ENCODE results near the gene GRK5. TPM values are rescaled to one million over a fixed set of nuclear protein-coding genes. Genes with fewer than 3 reads are reported as not detected.

The GRK5 gene
- total RNA-seq, 1 donor from 2014 or later = 52.8 TPM

DNA sequence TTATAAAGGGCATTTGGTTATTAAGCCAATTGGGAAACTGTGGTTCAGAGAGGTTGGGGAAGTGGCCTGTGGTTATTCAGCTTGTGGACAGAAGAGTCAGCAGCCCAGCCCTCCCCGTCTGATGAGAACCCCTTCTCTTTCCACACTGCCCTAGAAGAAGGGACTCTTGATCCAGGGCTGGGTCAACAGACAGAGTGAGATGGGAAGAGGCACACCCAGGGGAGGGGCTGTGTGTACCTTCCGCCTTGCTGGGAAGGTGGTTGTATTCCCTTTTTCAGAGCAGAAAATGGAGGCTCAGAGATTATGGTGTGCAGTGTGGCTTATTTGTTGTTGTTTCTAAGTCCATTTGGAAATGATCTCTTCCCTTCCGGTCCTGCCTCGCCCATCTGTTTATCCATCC, 103.4 kb downstream of the GRK5 start:
- intact Hi-C loops (cut with micrococcal nuclease) = no loop called here

DNA sequence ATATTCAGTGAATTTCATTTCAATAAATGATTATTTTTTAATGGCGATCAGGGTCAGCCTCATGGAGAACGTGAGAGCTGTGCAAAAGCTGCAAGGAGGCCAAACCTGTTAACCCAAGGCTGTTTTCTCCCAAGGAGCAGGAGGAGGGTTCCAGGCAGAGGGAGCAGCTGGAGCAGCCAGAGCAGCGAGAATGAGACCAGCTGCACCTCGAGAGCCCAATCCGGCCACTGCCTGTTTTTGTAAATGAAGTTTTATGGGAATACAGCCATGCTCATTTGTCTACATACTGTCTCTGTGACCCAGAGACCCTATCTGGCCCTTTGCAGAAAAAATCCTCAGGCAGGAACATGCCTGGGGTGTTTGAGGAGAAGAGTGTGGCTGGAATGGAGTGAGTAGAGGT, 104.9 kb downstream of the GRK5 start:
- no peaks in the 10 kb centered on the region for H3K27me3 ChIP-seq (ENCODE audit: low read depth)
- TF ChIP-seq, protein P1, sequence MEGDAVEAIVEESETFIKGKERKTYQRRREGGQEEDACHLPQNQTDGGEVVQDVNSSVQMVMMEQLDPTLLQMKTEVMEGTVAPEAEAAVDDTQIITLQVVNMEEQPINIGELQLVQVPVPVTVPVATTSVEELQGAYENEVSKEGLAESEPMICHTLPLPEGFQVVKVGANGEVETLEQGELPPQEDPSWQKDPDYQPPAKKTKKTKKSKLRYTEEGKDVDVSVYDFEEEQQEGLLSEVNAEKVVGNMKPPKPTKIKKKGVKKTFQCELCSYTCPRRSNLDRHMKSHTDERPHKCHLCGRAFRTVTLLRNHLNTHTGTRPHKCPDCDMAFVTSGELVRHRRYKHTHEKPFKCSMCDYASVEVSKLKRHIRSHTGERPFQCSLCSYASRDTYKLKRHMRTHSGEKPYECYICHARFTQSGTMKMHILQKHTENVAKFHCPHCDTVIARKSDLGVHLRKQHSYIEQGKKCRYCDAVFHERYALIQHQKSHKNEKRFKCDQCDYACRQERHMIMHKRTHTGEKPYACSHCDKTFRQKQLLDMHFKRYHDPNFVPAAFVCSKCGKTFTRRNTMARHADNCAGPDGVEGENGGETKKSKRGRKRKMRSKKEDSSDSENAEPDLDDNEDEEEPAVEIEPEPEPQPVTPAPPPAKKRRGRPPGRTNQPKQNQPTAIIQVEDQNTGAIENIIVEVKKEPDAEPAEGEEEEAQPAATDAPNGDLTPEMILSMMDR (IDR thresholded peaks at IDR 0.05; ENCODE audit: borderline replicate concordance) = no peak
- peak overlapping the region; percentile 31 for H3K27ac ChIP-seq (replicated peaks)
- no peaks in the 10 kb centered on the region for H3K36me3 ChIP-seq
- no peaks in the 10 kb centered on the region for H3K9me3 ChIP-seq (replicated peaks)
- peaks cover 94% of the 10 kb centered on the region for H3K4me1 ChIP-seq
- intact Hi-C loops (cut with micrococcal nuclease) = no loop called here
- DNase-seq = no peak
- H3K4me3 ChIP-seq = no peak overlapping the region

More for the DNA sequence above, 103.4 kb downstream of the GRK5 start:
- no peak overlapping the region for H3K27ac ChIP-seq (replicated peaks)
- no peaks in the 10 kb centered on the region for H3K36me3 ChIP-seq
- TF ChIP-seq, protein P1 (IDR thresholded peaks at IDR 0.05; ENCODE audit: borderline replicate concordance) = no peak
- DNase-seq = no peak
- H3K9me3 ChIP-seq (replicated peaks) = no peaks in the 10 kb centered on the region
- no peak overlapping the region for H3K4me3 ChIP-seq
- no peaks in the 10 kb centered on the region for H3K27me3 ChIP-seq (ENCODE audit: low read depth)
- H3K4me1 ChIP-seq = peaks cover 94% of the 10 kb centered on the region

DNA sequence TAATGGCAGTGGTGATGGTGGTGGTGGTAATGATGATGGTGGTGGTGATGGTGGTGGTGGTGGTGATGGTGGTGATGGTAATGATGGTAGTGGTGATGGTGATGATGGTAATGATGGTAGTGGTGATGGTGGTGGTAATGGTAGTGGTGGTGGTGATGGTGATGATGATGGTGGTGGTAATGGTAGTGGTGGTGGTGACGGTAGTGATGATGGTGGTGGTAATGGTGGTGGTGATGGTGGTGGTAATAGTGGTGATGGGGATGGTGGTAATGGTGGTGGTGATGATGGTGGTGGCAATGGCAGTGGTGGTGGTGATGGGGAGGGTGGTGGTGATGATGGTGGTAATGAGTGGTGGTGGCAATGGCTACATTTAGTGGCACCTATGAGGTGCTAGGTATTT, 105.7 kb downstream of the GRK5 start:
- intact Hi-C loops (cut with micrococcal nuclease) = no loop called here
- H3K27me3 ChIP-seq (ENCODE audit: low read depth) = no peaks in the 10 kb centered on the region
- no peaks in the 10 kb centered on the region for H3K9me3 ChIP-seq (replicated peaks)
- H3K27ac ChIP-seq (replicated peaks) = peak overlapping the region; percentile 45
- H3K36me3 ChIP-seq = no peaks in the 10 kb centered on the region
- no peak overlapping the region for H3K4me3 ChIP-seq
- TF ChIP-seq, protein P1 (IDR thresholded peaks at IDR 0.05; ENCODE audit: borderline replicate concordance) = no peak
- DNase-seq = no peak
- peaks cover 96% of the 10 kb centered on the region for H3K4me1 ChIP-seq

DNA sequence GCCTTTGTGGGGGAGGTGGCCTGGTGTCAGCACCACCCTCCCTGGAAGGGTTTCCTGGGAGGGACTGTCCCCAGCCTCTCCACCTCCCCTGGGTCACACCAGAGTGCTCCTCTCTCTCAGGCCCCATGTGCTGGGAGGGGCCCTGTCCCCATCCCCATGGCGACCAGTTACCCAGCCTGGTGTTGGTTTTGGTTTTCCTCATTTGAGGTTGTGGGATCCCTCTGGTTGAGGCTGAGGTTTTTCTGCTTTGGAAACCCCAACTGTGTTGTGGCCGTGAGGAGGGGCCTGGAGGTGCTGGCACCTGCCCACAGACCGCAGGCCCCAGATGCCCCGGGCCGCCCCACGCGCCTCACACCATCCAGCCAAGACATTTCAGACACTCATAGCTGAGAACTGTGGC, 106.3 kb downstream of the GRK5 start:
- intact Hi-C loops (cut with micrococcal nuclease) = no loop called here
- no peak for DNase-seq
- peaks cover 96% of the 10 kb centered on the region for H3K4me1 ChIP-seq
- H3K36me3 ChIP-seq = no peaks in the 10 kb centered on the region
- no peaks in the 10 kb centered on the region for H3K27me3 ChIP-seq (ENCODE audit: low read depth)
- no peaks in the 10 kb centered on the region for H3K9me3 ChIP-seq (replicated peaks)
- TF ChIP-seq, protein P1 (IDR thresholded peaks at IDR 0.05; ENCODE audit: borderline replicate concordance) = no peak
- H3K27ac ChIP-seq (replicated peaks) = peak overlapping the region; percentile 45
- no peak overlapping the region for H3K4me3 ChIP-seq

DNA sequence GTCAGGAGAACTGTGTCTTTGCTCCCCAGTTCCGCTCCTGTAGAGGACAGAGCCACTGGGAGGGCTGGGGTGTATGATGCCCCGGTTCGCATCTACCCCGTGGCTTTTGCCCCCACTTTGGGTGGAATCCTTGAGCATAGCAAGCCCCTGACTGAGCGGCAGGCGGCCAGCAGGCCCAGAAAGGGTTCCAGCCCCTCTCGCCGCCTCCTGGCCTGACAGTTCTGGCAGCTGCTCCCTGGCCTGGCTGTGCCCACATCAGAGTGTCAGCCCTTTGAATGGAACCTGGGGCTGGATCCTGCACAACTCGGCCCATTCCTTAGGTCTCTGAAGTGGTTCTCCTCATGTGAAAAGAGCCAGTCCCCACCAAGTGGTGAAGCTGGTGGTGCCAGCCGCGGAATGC, 106.7 kb downstream of the GRK5 start:
- Histone ChIP-seq H3K4me3 (no peak overlapping the region), H3K9me3 (replicated peaks) (no peaks in the 10 kb centered on the region), H3K36me3 (no peaks in the 10 kb centered on the region), H3K27ac (replicated peaks) (peak overlapping the region; percentile 45), H3K27me3 (ENCODE audit: low read depth) (no peaks in the 10 kb centered on the region), H3K4me1 (peaks cover 96% of the 10 kb centered on the region)
- TF ChIP-seq, protein P1 (IDR thresholded peaks at IDR 0.05; ENCODE audit: borderline replicate concordance) = no peak
- DNase-seq = no peak
- intact Hi-C loops (cut with micrococcal nuclease) = no loop called here

DNA sequence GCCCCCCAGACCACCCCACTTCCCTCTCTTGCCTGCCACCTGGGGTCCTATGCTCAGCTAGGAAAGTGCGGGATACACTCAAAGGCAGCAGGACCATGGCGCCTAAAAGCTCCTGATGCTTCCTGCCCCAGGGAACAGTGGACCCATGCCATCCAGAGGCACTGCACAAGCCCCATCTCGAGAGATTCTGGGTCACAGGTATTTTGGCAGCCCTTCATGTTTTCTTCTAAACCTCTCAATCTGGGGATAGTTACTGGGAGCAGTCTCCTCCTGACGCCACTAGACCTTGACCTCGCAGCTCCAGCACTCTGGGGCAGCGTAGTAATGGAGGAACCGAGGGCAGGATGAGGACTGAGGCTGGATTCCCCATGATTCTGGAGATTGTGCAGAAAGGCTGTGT, 107.1 kb downstream of the GRK5 start:
- TF ChIP-seq, protein P1 (IDR thresholded peaks at IDR 0.05; ENCODE audit: borderline replicate concordance) = no peak
- intact Hi-C loops (cut with micrococcal nuclease) = no loop called here
- no peaks in the 10 kb centered on the region for H3K9me3 ChIP-seq (replicated peaks)
- peak overlapping the region; percentile 45 for H3K27ac ChIP-seq (replicated peaks)
- no peaks in the 10 kb centered on the region for H3K36me3 ChIP-seq
- DNase-seq = no peak
- no peak overlapping the region for H3K4me3 ChIP-seq
- H3K27me3 ChIP-seq (ENCODE audit: low read depth) = no peaks in the 10 kb centered on the region
- peaks cover 96% of the 10 kb centered on the region for H3K4me1 ChIP-seq

Data from left ventricle myocardium inferior (tissue), 1 donor.